Measurements from ENCODE around the gene PRIM1. TPM values are rescaled to one million over a fixed set of nuclear protein-coding genes. Genes with fewer than 3 reads are reported as not detected.

PRIM1 gene
- total RNA-seq, 1 experiment from 2014 or later, result 50.7 TPM

- Histone ChIP-seq H2BK20ac (ENCODE audit: low read depth, low read length, poor library complexity, severe bottlenecking) (no peak overlapping the region), H3K4me2 (ENCODE audit: insufficient read depth, insufficient read length, low read length) (no peak overlapping the region), H3K9me3 (ENCODE audit: control insufficient read depth, low read depth, low read length) (no peaks in the 10 kb centered on the region), H3K79me1 (ENCODE audit: insufficient read depth, low read depth, low read length, poor library complexity, severe bottlenecking) (no peaks in the 10 kb centered on the region), H3K56ac (ENCODE audit: insufficient read length, low read depth, low read length) (no peak overlapping the region), H2BK15ac (ENCODE audit: low read depth, low read length) (no peak overlapping the region), H3T11ph (ENCODE audit: low read length) (no peak overlapping the region), H3K23ac (ENCODE audit: insufficient read length, low read depth, low read length) (no peak overlapping the region), H3K4ac (ENCODE audit: low read depth, low read length) (no peak overlapping the region), H3K23me2 (ENCODE audit: insufficient read length, low read depth, low read length, poor library complexity, severe bottlenecking) (no peaks in the 10 kb centered on the region), H3K27ac (ENCODE audit: insufficient read length, low read depth, low read length) (no peak overlapping the region), H3K9ac (ENCODE audit: extremely low read depth, insufficient read length, low read length) (no peak overlapping the region), H4K8ac (replicated peaks; ENCODE audit: insufficient read length, low read depth, low read length) (no peak overlapping the region), H3K4me1 (ENCODE audit: insufficient read depth, low read length) (peaks cover 4% of the 10 kb centered on the region; the same call in 1 of the 2 replicates), H4K91ac (ENCODE audit: insufficient read length, low read depth, low read length) (no peak overlapping the region), H2BK120ac (ENCODE audit: low read depth, low read length, poor library complexity, severe bottlenecking) (no peak overlapping the region), H3K14ac (ENCODE audit: insufficient read depth, low read length) (no peak overlapping the region), H3K79me2 (ENCODE audit: insufficient read depth, low read length) (no peaks in the 10 kb centered on the region), H3K18ac (ENCODE audit: insufficient read length, low read depth, low read length) (no peak overlapping the region), H4K5ac (ENCODE audit: insufficient read length, low read depth, low read length) (no peak overlapping the region), H3K27me3 (ENCODE audit: insufficient read depth, low read length) (no peaks in the 10 kb centered on the region), H2BK12ac (ENCODE audit: insufficient read length, low read depth, low read length) (no peak overlapping the region), H2BK5ac (ENCODE audit: insufficient read length, low read length) (no peak overlapping the region), H2AK5ac (ENCODE audit: insufficient read length, low read length) (no peak overlapping the region), H4K20me1 (ENCODE audit: control insufficient read depth, insufficient read depth, insufficient read length) (no peaks in the 10 kb centered on the region), H2AFZ (ENCODE audit: low read length) (no peak overlapping the region)
- H3K4me3 Mint-ChIP-seq, result no peak overlapping the region
- peaks cover 10 to 11% of the 10 kb centered on the region in 2 experiments for H3K4me1 Mint-ChIP-seq
- no CpG with 5 or more reads among the region's 5 CpGs for WGBS (ENCODE audit: extremely low coverage, insufficient read length, low lambda C conversion rate)
- no peak overlapping the region for H3K27ac Mint-ChIP-seq
- no peak for TF ChIP-seq CTCF (conservative IDR thresholded peaks at IDR 0.05)
- peaks cover 6 to 15% (median 9%) of the 10 kb centered on the region in 3 experiments; a peak in 6 of 7 replicates for H3K36me3 Mint-ChIP-seq (ENCODE audit: insufficient read depth in 1 of 3, low read depth in 3 of 3)
- no peak for DNase-seq
- peaks cover 10 to 14% of the 10 kb centered on the region in 2 experiments for H3K9me3 Mint-ChIP-seq
- no peaks in the 10 kb centered on the region; the same call in none of the 2 replicates for H3K27me3 Mint-ChIP-seq (ENCODE audit: low read depth)
Observed at GRCh38 chr12:56772625-56773024, 20.5 kb upstream of the PRIM1 start.
